ENCODE measurements around the gene CYB561.

Gene CYB561

DNA sequence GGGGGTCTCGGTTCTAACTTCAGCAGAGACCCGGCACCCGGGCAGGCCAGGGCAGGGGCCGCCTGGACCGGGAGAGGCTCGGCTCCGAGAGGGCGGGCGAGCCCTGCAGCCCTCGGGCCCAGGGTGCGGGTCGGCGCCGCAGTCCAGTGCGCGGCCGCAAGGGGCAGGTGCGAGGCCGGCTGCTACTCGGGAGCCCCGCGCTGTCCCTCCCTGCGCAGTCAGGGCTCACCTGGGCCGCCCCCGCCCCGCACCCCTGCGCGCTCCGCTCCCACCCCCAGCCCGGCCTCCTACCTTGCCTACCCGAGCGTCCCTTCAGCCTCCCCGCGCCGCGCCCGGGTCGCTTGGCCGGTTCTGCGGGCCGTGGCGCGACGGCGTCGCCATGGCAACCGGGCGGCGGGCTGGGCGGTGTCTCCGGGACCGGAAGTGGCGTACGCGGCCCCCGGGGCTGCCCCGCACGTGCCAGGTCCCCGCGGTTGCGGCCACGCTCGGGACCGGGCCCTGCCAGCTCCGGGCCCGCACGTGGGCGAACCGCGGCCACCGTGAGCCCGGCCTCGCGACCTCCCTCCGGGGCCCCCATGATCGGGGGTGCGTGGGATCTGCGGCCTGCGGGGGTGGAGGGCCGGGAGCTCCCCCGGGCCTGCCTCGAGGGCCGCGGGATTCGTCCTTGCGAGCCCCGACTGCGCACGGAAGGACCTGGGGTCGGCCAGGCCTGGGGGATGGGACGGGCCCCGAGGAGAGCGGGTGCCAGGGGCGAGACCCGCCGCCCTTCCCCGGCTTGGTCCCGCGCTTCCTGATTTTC, at the start of gene CYB561:
CYB561 (minus strand) TSS at position 353 of the 799 bp plus-strand sequence. CDS start 8,759 bp downstream, outside the sequence.
- DNase-seq, result peak; percentile 77

DNA sequence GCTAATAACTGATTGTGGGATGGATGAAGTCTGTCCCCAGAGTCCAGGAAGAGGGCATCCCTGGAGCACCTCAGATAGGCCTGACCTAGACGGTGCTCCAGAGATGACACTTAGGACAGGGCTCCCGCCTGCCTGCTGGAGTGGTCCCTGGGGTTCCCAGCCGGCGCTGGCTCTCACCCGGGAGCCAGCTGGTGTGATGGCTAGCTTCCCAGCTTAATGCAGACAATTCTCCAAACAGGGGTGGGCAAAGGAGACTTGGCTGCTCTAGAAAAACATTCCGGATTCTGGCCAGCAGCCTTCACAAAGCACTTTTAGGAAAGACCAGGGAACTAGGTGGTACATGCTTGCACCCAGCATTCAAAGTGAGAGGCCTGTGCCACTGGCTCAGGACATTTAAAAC, 49.4 kb upstream of the CYB561 start:
- DNase-seq, result no peak

- no peak for DNase-seq
These were observed 48.3 kb upstream of the CYB561 start for GRCh38 chr17:63494300-63494928.

GRCh38 chr17:63493411-63493810, 47.3 kb upstream of the CYB561 start:
- DNase-seq, result no peak

DNA sequence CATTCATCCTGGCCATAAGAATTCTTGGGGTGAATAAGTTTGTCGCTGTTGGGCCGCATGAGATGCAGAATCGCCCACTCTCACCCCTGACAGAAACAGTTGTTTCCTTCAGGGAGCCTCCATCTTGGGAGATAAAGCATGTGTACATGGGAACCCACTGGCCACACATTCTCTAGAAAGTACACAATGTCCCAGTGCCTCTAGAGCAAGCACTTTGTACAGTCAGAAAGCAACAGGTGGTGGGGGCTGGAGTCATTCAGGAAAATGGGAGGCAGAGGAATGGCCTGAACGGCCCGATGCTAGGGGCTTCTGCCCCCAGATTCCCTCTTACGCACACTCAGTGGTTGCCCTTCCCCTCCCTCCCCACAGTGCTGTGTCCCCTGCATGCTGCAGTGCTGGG, 46.8 kb upstream of the CYB561 start:
- DNase-seq, result no peak

GRCh38 chr17:63491977-63492618, 46.0 kb upstream of the CYB561 start:
- DNase-seq, result no peak

DNA sequence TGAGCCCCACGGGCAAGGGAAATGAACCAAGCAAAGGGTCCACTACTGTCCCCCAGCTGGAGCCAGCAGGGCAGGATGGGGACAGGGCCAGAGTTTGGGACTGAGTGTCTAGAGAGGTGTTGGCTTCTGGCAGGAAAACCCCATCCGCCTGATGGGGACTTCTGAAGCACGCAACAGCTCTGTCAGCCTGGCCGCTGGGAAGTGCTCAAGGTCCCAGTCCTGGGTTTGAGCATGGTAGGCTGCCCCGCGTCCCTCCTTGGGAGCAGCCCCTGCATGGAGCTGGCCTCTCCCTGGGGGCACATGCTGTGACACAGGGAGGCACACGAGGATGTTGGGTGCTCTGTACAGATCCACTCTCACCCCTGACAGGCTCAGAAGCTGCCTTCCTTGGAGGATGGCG, 45.3 kb upstream of the CYB561 start:
- no peak for DNase-seq

GRCh38 chr17:63490858-63491400, 44.8 kb upstream of the CYB561 start:
- DNase-seq, result no peak

GRCh38 chr17:63490329-63490728, 44.2 kb upstream of the CYB561 start:
- DNase-seq, result no peak

- no peak for DNase-seq
These were observed 43.2 kb upstream of the CYB561 start for GRCh38 chr17:63489291-63489690.

DNA sequence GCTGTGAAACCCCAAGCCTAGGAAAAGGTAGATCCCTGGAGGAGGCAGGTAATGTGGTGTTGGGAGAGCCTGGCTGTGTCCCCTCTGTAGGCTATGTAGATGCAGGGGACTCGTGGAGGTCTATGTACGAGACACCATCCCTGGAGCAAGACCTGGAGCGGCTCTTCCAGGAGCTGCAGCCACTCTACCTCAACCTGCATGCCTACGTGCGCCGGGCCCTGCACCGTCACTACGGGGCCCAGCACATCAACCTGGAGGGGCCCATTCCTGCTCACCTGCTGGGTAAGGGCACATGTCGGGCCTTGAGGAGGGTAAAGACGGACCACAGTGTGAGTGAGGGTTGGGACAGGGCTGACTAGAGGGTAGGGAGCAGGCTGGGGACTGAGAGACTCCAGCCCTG, 42.7 kb upstream of the CYB561 start:
- no peak for DNase-seq

DNA sequence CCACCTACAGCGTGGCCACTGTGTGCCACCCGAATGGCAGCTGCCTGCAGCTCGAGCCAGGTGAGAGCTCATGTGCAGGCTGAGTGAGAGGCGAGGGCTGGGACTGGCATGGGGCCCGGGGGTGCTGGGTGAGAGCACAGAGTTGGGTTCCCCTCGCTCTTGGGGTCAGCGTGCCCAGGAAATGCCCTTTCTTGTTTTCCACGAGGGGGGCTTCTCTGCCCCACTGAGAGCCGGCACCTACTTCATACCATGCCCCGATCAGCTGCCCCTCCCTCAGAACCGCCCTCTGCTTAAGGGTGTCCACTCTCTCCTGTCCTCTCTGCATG, 40.9 kb upstream of the CYB561 start:
- no peak for DNase-seq

GRCh38 chr17:63486317-63487013, 40.4 kb upstream of the CYB561 start:
- DNase-seq, result no peak

- DNase-seq, result no peak
These were observed 37.8 kb upstream of the CYB561 start for GRCh38 chr17:63483655-63484575.

DNA sequence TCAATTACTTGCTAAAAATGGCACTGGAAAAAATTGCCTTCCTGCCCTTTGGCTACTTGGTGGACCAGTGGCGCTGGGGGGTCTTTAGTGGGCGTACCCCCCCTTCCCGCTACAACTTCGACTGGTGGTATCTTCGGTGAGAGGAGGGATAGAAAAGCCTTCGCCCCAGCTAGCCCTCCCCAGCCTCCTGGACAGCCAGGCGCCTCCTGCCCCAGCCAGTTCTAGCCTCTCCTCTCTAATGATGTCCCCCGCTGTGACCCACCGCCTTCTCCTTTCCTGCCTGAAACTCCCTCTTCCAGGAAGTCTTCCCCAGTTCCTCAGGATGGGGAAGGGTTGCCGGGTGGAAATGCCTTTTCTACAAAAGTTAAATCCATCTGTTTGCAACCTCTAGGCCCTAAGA, 36.9 kb upstream of the CYB561 start:
- no peak for DNase-seq

DNA sequence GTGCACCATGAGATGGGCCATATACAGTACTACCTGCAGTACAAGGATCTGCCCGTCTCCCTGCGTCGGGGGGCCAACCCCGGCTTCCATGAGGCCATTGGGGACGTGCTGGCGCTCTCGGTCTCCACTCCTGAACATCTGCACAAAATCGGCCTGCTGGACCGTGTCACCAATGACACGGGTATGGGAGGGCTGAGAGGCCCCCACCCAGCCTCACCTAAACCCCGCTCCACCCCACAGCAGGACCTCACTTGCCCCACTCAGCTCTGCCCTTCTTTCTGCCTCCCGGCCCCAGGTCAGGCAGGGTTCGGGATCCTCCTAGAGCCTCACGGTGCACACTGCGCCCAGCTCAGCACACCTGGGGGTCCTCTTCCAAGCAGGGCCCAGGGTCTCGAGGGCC, 36.4 kb upstream of the CYB561 start:
- DNase-seq, result no peak

GRCh38 chr17:63481488-63481870, 35.4 kb upstream of the CYB561 start:
- no peak for DNase-seq

GRCh38 chr17:63480826-63481487, 34.9 kb upstream of the CYB561 start:
- DNase-seq, result no peak

GRCh38 chr17:63480192-63480784, 34.2 kb upstream of the CYB561 start:
- DNase-seq, result no peak

- DNase-seq, result no peak
These were observed 33.5 kb upstream of the CYB561 start for GRCh38 chr17:63479495-63480184.
